Activated T-cell treated with anti-CD3 and anti-CD28 coated beads for 4 hours (primary cell): ENCODE measurements around the gene PNPLA7.
"Not testable (repeated sequence)": the region's sequence is repeated elsewhere in the genome, so short reads cannot be mapped to it uniquely, and the experiment has no call there.

Experiments used
- DNase-seq: peaks from one replicate; pipeline ENCODE4 v3.0.0-alpha.2; 2020

Gene PNPLA7

GRCh38 chr9:137550231-137550621, at the start of gene PNPLA7:
Gene PNPLA7, minus strand, starts transcription at chr9:137550402. Its CDS starts 205 bp downstream, at chr9:137550197.
- DNase-seq, result peak; percentile 30

- DNase-seq, result no peak
These were observed 48.7 kb upstream of the PNPLA7 start for GRCh38 chr9:137598943-137599342.

DNA sequence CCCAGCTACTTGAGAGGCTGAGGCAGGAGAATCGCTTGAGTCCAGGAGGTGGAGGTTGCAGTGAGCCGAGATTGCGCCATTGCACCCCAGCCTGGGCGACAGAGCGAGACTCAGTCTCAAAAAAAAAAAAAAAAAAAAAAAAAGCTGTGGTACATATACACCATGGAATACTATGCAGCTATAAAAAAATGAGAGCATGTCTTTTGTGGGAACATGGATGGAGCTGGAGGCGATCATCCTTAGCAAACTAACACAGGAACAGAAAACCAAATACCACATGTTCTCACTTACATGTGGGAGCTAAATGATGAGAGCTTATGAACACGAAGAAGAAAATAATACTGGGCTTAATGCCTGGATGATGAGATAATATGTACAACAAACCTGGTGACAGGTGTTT, 46.4 kb upstream of the PNPLA7 start:
- DNase-seq, result not testable (repeated sequence)

DNA sequence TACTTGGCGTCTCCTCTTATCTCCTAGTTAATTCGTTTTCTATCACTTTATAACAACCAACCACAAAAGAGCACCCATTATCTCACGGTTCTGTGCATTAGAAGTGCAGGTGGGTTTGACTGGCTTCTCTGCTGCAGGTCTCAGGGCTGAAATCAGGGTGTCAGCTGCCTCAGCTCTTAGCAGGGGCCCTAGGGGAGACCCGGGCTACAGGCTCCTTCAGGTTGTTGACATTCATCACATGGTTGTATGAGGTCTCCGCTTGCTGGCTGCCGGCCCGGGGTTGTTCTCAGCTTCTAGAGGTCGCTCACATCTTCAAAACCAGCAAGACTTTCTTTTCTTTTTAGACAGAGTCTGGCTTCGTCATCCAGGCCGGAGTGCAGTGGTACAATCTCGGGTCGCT, 43.0 kb upstream of the PNPLA7 start:
- DNase-seq, result no peak

DNA sequence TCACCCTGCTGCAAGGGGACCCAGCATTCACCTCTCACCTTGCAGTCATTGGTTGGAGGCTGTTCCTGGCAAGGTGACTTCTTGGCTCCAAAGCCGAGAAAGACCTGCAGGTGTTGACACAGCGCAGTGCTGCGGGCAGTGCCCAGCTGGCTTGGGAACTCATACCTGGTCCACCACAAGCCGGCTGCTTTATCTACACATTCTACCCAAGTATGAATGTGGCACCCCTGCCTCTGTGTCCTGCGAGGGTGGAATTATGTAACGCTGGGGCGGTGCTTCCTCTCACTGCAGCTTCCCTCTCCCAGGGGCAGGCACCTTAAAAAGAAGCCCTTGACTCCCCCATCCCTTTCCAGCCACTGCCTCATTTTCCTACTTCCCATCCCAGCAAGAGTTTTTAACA, 42.6 kb upstream of the PNPLA7 start:
- no peak for DNase-seq

DNA sequence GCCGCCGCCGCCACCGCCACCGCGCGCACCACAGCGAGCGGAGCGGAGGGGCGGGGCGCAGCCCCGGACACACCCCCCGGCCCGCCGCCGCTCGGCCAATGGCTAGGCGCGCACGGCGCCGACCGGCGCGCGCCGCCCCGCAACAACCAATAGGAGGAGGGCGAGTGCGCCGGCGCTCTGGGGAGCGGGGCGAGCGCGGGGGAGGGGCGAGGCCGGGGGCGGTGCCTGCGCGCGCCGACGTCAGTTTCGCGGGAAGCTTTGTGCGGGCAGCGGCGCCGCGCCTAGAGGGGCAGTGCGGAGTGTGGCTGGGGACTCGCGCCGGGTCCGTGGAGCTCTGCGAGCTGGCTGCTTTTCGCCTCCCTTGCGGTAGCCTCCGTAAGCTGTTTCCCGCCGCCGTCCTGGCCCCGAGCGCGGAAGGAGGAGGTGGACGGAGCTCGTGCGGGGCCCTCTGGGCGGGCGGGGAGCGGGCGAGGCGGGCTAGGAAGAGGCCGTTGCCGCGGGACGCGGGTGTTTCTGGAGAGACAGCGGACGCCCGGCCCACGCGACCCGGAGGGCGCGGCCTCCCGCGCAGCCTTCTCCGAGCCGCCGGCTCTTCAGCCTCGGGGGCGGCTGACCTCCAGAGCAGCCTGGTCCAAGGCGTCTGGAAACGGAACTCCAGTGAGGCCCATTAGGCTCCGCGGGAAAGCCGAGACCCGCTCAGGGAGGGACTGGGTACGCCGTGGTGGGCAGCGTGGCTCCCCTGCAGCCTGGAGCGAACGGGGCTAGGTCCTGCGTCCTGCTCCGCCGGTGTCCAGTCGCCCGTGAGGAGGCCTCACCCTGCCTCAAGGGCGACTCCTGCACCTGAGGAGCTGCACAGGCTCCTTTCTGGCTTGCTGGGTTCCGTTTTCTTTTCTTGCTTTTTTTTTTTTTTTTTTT, 40.5 kb upstream of the PNPLA7 start, which contains the start of gene ZMYND19:
Gene ZMYND19 (minus strand): TSS at position 44 of the 915 bp plus-strand sequence. CDS start 249 bp downstream, outside the sequence.
- peak; percentile 87 for DNase-seq

- no peak for DNase-seq
These were observed 39.9 kb upstream of the PNPLA7 start for GRCh38 chr9:137590123-137590468.

DNA sequence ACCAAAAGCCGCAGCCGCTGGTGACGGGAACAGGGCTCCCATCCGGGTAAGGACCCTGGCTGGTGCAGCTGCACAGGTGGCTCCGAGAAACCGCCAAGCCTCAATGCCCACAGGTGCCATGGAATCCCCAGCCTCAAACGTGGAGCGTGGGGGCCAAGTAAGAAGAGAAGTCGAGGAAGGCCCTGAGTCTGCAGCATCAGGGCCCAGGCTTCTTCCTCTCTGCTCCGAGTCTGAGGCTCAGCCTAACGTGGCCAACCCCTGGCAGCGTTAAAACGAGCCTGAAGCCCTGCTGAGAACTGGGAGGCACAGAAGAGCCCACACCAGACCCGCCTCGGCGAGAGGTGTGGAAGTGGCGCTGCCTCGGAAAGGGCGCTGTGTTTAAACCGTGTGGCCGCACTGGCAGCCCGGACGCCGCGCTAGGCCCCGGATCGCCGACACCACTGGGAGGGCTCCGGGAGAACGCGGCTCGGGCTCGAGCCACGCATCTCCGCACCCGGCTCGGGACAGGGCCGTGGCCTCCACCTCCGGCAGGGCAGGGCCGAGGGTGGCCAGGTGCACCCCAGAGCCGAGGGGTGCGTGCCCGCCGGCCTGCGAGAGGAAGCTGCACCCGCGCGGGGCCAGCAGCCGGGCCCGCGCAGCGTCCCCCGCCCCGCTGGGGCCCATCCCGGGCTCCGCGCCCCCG, 39.4 kb upstream of the PNPLA7 start:
- DNase-seq, result no peak

DNA sequence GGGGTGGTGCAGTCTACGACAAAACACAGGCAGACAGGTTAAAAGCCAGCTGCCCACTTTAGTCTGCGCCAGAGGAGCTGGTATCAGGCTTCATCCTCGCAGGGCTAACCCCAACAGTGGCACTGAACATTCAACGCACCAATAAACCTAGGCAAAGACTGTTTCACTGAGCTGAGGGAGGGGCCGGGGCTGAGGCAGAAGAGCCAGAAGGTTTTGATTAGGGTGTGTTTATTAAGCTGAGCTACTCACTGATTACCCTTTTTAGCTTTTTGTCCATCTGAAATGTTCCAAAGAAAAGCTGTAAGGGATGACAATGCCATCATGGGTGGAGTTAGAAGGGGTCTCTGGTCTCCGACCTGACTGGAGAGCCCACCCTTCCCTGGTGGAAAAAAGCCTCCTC, 38.7 kb upstream of the PNPLA7 start:
- DNase-seq, result no peak

GRCh38 chr9:137588311-137588710, 38.1 kb upstream of the PNPLA7 start:
- no peak for DNase-seq

- no peak for DNase-seq
These were observed 36.7 kb upstream of the PNPLA7 start for GRCh38 chr9:137586854-137587253.

GRCh38 chr9:137583957-137584356, 33.8 kb upstream of the PNPLA7 start:
- no peak for DNase-seq

- no peak for DNase-seq
These were observed 33.1 kb upstream of the PNPLA7 start for GRCh38 chr9:137583347-137583746.

GRCh38 chr9:137582286-137582860, 32.2 kb upstream of the PNPLA7 start:
- DNase-seq, result no peak

GRCh38 chr9:137581361-137582285, 31.4 kb upstream of the PNPLA7 start:
- DNase-seq, result no peak

GRCh38 chr9:137580954-137581322, 30.7 kb upstream of the PNPLA7 start:
- DNase-seq, result no peak

DNA sequence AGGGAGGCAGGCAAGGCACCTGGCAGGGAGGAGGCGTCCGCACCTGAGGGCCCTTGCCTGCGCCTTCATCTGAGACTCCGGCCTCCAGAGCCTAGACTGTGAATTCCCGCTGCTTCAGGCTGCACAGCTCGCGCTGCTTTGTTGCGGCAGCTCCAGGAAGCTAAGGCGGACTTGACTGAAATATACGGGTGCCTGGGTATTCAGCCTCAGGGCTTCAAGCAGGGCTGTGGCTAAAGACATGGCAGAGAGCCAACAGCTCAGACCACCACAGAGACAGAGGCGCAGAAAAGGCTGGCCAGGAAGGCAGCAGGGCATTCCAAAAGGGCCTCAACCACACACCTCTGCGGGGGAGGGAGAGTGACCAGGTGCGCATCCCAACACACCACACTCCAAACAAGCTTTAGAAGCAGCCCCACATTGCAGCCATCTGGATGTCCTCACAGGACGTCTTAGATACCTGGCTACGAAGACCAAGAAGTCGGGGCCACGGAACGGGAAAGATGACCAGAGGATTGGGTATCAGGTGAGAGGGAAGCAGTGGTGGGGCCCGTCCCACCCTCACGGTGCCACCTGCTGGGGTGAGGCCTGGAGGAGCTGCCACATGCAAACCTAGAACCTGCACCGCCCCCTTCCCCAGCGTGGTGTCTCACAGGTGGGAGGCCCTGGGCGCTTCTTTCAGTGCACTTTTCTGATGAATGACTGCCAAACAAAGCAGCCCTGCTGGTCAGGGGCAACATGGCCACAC, 30.2 kb upstream of the PNPLA7 start:
- no peak for DNase-seq

- DNase-seq, result no peak
These were observed 29.0 kb upstream of the PNPLA7 start for GRCh38 chr9:137579259-137579604.

DNA sequence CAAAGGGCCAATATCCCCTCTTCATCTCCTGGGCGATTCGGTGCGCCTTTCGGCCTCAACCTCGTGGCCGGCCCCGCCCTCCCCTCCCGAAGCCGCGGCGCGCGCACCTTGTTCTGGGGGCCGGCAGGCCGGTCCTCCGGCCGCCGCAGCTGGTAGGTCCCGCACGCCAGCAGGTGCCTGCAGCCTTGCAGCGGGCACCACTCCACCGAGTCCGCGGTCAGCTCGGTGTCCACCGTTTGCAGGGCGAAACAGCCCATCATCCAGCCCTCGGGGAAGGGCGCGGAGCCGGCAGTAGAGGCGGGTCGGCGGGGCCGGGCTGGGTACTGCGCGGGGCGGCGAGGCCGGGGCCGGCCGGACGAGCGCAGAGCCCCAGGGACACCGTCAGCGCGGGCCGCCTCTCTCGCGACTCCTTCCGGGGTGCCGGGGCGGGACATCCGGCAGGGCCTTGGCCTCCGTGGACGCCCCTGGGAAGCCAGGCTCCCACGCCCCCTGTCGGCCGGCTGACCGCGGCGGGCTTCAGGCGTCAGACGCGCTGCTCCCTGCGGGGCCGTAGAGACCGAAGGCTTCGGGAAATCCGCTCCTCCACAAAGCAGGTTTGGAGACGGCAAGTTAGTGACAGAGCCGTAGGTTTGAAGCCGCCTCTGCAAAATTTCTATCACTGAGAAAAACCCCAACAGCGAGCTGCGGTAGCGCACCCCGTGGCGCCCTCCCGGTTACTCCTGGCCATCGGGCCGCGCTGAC, 28.5 kb upstream of the PNPLA7 start, which contains the start of gene DPH7:
Gene DPH7 (minus strand): TSS at position 408 of the 741 bp plus-strand sequence. CDS start 148 bp downstream, at position 260.
- peak; percentile 95 for DNase-seq

GRCh38 chr9:137575716-137576411, 25.7 kb upstream of the PNPLA7 start:
- DNase-seq, result no peak

DNA sequence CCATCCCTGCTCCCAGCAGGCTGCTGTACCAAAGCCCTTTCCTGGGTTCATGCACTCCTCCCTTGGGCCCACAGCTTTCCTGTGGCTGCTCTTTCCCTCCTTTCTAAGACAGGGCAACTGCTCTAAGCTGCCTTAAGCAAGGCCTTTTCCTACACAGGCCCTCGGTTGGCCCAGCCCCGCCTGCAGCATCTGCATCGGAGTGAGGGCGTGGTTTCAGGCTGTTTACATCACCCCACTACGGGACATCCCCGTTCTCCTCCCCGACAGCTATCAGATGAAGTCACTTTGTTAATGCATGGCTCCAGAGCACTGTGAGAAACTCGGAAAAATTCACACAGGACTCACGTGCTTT, 25.1 kb upstream of the PNPLA7 start:
- no peak for DNase-seq
